Measurements from ENCODE around the gene PTPN23.
A peak's percentile ranks its signal among the peaks of the same experiment; 100 is the strongest.

PTPN23 gene

DNA sequence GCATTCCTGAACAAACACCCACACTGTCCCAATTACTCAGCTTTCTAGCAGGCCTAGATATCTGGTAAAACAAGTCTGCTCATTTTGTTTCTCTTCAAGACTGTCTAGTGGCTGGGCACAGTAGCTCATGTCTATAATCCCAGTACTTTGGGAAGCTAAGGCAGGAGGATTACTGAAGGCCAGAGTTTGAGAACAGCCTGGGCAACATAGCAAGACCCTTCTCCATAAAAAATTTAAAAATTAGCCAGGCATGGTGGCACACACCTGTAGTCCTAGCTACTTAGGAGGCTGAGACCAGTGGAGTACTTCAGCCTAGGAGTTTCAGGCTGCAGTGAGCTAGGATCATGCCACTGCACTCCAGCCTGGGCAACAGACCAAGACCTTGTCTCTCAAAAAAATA lies 6.2 kb upstream of the PTPN23 start:
- no peak for DNase-seq

DNA sequence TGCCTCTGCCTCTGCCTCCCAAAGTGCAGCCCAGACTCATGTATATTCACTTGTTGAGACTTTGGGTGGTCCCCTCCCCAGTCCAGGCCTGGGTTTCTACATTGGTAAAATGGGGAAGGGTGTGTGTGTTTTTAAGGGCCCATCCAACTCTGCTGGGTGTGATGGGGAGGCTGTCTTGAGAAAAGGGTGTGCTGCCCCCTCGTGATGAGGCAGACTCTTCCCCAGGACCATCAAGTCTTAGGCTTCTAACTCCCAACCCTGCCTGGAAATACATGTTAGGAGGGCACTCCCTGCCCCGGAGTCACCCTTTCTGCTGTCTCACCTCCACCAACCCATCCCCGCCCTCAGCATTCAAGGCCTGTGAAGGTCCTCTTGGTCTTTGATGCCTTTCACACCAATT lies 4.4 kb upstream of the PTPN23 start:
- DNase-seq: no peak

DNA sequence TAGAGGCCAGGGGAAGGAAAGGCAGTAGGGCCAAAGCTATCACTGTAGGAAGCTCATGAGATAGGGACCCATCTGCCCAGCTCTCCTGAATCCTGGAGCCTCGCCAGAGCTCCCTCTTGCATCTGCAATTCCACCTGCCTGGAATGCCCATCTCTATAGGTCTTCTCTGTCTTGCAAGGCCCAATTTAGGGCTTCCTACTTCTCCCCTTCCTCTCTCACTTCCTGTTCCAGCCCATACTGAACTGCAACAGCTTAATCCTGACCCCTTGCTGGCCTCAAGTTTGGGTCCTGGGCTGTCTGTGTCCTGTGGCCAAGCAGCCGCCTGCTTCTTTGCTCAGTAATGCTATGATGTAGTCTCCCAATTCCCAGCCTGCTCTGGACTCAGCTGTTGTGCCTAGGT lies 3.6 kb upstream of the PTPN23 start:
- DNase-seq: no peak

DNA sequence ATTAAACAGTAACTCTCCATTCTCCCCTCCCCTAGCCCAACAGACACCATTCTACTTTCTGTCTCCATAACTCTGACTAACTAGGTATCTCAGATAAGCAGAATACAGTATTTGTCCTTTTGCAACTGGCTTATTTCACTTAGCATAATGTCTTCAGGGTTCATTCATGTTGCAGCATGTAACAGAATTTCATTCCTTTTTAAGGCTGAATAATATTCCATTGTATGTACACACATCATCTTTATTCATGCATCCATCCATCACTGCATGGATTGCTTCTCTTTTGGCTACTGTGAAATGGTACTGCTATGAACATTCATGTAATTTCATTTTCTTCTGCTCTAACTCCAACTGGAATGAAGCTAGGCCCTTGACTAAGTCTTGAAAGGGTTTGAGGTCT lies 2.0 kb upstream of the PTPN23 start:
- DNase-seq: no peak

DNA sequence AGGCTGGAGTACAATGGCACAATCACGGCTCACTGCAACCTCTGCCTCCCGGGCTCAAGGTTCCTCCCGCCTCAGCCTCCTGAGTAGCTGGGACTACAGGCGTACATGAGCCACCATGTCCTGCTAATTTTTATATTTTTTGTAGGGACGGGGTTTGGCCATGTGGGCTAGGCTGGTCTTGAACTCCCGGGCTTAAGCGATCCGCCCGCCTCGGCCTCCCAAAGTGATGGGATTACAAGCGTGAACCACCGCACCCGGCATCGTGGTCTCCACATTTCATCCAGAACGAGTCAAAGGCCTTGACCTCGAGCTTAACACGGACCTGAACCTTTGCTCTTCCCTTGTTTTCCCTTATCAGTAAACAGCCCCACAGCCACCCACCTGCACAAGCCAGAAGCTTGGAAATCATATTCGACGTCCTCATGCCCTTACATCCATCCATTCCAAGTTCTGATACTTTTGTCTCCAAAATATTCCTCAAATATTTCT lies 1.4 kb upstream of the PTPN23 start:
- DNase-seq: no peak

DNA sequence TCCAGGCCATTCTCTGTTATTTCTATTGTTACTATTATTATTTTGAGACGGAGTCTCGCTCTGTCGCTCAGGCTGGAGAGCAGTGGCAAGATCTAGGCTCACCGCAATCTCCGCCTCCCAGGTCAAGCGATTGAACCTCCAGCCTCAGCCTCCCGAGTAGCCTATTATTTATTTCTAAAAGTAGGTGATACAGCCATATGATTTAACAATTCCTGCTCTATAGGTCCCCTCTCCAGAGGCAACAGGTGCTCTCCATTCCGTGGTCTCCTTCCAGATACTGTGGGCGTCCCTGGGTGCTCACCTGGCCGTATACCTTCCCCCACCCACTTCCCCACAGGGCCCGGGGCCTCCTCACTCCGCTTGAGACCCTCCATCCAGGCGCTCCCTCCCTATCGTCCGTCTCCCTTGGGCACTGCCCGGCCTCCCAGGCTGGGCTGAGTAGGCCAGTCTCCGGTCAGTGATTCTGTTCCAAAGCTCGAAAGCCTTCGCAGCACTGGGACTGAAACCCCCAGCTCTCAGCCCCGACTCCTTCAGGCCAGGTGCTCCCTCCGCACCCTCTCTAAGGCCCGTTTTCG lies 708 bp upstream of the PTPN23 start:
- no peak for DNase-seq

DNA sequence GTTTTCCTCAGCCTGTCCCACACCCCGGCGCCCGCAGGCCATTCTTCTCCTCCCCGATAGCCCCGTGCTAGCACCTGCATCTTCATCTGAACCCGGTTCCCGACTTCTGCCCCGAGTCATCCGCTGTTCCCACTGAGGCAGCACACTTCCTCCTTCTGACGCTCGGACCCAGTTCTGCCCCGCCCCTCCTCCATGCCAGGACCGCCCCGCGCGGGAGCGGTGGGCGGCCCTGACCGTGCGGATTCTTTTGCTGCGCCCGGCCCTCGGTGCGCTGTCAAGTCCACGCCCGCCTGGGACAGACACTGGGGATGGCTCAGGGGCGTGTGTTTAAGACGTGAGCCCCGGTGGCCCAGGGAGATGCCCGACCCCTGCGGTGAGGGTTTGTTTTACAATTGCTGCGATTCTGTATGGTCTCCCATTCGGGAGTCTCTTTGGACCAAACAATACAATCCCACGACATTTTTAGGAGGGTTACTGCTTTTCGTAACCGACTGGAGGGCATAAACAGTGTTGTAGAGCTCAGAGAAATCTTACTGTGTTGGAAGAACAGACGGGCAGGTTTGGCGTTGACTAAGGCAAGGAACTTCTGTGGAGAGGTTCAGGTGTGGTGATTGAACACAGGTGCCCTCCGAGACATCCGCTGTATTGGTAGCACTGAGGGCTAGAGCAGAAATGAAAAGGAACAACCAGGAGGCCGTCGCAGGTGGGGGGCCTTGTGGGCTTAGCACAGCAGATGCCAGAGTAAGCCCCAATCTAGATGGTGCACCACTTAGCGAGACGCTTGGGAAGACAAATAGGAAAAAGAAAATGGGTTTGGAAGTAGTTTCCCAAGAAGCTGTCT lies 716 bp downstream of the PTPN23 start:
- peak; percentile 90 for DNase-seq

DNA sequence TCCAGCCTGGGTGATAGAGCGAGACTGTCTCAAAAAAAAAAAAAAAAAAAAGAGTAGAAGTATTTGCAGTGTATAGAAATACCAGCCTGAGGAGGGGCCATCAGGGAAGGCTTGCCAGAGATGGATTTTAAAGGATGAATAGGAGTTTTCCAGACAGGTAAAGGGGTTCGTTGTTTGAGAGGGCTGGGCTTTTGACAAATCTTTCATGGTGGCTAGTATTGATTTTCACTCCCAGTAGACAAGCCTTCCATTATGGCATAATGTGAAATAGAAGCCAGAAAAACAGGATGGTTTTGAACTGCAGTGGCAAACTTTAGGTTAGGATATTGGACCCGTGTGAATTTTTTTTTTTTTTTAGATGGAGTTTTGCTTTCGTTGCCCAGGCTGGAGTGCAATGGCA lies 3.6 kb downstream of the PTPN23 start:
- DNase-seq: no peak

DNA sequence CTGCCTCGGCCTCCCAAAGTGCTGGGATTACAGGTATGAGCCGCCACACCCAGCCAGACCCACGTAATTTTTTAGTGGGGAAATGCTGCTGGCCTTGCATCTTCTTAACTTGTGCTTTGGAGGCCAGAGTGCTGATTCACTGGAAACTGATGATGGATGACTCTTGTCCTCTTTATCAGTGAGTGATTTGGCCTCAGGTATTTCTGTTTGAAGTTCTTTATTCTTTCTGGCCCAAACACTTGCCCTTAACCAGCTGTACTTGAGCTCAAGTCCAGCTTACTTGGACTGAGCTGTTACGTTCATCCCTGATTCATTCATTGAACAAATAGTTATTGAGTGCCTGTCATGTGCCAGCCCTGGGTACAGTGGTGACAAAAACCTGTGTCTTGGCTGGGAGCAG lies 4.2 kb downstream of the PTPN23 start:
- DNase-seq: no peak

DNA sequence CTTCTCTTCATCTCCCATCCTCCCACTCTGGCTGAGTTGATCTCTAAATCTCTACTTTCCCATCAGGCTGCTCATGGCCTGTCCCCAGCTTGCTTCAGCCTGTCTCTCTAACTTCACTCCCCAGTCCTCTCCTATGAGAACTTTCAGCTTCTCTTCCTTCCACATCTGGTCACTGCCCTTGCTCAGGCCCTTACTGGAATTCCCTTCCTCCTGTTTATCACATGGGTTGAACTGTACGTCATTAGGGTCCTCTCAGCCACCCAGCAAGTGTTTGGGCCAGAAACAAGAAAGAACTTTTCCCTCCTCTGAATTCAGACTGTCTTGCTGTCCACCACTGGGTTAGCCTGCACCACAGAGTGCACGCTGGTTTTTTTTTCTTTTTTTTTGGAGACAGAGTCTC lies 5.0 kb downstream of the PTPN23 start:
- DNase-seq: no peak

DNA sequence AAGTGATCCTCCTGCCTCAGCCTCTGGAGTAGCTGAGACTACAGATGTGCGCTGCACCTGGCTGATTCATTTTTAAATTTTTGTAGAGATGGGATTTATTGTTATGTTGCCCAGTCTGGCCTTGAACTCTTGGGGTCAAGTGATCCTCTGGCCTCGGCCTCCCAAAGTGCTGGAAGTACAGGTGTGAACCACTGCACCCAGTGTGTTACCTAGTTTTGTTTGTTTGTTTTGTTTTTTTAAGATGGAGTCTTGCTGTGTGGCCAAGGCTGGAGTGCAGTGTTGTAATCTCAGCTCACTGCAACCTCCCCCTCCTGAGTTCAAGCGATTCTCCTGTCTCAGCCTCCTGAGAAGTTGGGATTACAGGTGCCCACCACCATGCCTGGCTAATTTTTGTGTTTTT lies 12.1 kb downstream of the PTPN23 start:
- DNase-seq: no peak

DNA sequence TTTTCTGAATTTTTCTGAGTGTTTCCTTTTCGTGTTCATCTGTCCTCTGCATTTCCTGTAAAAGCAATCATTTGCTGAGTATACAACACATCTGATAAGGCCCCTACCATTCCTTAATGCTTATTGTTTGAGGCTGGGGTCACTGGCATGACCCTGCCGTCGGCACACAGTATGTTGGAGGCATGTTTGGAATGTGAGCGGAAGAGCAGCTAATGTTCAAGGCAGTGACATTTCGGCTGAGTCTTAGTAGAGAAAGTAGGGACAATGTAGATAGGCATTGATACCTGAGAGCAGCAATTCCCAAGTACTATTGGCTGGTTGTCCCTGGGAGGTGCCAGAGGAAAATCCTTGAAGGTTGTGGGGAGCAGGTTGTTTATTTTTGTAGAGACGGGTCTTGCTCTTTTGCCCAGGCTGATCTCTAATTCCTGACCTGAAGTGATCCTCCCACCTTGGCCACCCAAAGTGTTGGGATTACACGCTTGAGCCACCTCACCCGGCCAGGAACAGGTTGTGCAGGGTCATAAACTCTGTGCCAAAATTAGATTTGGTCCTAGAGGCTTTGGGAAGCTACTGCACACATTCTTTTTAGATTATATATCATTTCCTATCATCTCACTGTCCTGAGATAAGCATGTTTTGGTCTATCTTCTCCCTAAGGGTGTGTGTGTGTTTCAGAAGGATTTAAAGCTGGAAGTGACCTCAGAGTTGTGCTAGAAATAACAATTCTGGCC lies 13.5 kb downstream of the PTPN23 start:
- peak; percentile 38 for DNase-seq

DNA sequence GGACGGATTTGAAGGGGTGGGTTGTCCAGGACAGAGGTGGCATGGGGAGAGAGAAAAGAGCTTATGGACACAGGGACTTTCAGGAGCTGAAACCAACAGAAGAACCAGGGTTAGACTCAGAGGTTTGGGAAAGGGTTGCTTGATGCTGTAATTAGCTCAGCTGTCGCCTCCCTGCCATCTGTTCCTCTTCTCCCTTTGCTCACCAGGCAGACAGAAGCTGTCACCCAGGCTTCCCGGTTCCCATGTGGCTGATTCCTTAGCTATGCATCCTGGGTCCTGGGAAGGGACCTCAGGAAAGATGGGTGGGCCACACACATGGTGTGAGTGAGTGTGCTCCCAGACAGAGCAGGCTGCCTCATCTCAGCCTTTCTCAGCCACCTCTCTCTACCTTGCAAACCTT lies 14.1 kb downstream of the PTPN23 start:
- DNase-seq: no peak

DNA sequence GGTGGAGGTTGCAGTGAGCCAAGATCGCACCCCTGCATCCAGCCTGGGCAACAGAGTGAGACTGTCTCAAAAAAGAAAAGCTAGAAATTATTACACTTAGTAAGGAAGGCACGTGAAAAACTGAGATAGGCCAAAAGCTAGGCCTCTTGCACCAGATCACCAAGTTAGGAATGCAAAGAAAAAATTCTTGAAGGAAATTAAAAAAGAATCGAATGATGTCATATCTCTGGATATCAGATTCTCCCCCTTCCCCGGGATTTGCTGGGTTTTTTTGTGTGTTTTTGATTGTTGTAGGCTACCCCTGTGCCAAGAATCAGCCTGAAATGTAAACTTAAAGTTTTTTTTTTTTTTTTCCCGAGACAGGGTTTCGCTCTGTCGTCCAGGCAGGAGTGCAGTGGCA lies 17.4 kb downstream of the PTPN23 start:
- DNase-seq: no peak

DNA sequence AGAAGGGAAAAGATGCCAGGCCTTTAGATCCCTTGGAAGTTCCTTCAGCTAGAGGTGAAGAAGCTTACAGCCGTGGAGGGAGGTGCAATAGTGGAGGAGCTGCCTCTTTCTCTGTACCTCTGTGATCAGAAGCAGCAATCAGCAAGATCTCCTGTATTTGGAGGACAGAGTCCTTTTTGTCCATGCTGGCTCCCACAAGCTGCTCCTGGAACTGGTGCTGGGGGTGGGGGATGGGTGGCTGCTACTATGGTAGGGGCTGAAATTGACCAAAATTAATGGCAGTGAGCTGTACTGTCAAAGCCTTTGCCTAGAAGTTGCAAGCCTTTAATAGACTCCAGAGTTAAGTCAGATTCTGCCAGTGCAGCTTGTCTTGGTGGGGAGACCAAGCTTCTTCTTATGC lies 18.2 kb downstream of the PTPN23 start:
- DNase-seq: no peak

DNA sequence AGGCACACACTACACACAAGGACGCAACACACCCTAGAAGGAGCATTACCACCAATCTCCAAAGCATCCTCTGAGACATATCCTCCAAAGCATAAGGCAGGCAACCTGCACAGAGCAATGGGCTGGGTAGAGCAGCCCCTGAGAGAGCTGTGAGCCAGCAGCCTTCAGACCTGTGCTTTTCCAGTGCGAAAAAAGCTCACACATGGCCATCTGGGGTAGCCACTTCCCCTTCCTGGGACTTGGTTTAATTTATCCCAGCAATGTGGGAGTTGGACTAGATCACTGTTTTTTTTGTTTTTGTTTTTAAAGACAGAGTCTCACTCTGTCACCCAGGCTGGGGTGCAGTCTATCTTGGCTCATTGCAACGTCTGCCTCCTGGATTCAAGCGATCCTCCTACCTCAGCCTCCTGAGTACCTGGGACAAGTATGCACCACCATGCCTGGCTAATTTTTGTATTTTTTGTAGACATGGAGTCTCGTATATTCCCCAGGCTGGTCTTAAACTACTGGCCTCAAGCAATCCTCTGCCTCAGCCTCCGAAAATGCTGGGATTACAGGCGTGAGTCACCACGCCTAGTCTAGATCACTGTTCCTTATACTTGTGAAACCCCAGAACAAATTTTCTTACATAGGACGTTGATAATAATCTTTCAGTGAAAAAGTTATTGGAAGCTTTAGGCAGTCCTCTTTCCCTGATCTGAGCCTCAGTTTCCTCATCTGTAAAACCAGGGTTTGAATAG lies 18.9 kb downstream of the PTPN23 start:
- DNase-seq: no peak

DNA sequence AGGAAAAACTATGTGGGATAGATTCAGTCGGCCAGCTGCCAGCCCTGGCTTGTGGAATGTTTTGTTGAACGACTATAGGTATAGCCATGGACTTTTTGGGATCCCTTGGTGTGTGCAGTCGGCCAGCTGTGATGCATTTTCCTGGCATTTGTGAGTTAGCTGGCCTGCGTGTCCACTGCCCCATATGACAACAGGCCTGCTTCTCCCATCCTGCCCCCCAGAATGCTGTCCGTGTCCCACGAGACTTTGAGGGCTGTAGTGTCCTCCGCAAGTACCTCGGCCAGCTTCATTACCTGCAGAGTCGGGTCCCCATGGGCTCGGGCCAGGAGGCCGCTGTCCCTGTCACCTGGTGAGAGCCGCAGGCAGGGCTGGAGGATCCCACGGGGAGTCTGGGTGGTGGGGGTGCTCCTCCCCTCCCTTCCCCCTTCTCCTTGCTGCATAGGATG lies 23.6 kb downstream of the PTPN23 start:
- peak; percentile 41 for DNase-seq

DNA sequence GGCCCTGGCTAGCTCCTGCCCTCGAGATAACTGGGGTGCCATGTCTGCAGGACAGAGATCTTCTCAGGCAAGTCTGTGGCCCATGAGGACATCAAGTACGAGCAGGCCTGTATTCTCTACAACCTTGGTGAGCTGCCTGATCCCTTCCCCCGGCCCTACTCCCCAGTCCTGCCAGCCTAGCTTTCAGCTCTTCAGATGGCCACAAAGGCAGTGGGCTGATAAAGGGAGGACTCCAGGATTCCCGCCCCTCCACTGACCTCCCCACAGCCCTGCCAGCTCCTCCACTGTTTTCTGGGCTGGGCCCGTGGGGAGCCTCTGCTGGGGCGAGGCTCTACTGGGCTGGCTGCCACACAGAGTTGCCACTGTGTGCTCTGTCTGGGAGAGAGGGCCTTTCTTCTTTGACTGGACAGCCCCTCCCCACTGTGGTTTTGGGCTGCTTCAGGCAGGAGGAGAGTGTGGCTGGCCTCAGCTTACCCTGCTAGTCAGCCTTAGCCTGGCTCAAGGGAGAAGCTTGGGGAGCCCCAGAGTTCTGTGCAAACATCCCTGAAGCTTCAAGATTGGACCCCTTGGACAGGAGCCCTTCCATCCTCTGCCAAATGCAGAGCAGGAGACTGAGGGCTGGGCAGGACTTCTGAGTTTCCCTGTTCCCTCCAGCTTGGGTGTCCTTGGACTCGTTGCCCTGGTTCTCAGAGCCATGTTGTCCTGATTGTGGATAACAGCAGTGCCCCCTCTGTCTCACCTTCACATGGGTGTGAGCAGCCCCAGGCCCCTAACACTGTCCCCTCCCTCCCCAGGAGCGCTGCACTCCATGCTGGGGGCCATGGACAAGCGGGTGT lies 24.4 kb downstream of the PTPN23 start:
- DNase-seq: peak; percentile 48

DNA sequence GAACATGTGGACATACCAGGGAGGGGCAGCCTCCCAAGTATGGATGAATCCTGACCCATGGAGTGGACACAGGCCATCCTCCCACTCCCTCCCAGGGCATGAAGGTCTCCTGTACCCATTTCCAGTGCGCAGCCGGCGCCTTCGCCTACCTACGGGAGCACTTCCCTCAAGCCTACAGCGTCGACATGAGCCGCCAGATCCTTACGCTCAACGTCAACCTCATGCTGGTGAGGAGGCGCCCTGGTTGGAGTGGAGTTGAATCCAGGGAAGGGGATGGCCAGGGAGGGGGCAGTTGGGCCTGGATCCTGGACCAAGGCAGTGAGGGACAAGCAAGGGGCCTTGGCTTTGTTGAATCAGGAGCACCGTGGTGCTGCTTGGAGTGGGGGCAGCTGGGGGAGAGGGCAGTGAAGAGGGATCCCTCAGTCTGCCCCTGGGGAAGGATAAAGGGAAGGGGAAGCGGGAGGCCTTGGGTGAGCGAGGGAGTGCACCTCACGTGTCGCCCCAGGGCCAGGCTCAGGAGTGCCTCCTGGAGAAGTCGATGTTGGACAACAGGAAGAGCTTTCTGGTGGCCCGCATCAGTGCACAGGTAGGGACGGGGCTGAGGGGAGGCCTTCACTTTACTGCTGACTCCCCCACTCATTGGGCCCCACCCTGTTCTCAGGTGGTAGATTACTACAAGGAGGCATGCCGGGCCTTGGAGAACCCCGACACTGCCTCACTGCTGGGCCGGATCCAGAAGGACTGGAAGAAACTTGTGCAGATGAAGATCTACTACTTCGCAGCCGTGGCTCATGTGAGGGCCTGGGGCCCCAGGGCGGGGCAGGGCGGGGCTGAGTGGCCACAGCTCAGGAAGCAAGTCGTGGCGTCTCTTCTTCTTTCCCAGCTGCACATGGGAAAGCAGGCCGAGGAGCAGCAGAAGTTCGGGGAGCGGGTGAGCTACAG lies 25.3 kb downstream of the PTPN23 start:
- no peak for DNase-seq

DNA sequence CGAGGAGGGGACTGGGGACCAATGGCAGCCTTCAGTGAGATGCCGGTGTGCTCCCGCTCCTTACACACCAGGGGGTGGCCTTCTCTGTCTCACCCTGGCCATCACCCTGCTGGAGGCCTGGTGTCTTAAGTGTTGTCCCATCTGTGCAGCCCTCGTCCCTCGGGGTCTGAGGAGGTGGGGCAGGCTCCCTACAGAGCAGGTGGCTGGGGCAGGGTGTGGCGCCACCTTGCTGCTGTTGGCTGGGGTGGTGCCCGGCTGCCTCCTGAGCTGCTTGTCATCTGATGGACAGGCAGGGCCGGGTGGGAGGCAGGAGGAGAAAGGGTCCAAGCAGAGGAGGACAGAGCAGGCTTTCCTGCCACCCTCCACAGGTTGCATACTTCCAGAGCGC lies 25.9 kb downstream of the PTPN23 start:
- DNase-seq: no peak

DNA sequence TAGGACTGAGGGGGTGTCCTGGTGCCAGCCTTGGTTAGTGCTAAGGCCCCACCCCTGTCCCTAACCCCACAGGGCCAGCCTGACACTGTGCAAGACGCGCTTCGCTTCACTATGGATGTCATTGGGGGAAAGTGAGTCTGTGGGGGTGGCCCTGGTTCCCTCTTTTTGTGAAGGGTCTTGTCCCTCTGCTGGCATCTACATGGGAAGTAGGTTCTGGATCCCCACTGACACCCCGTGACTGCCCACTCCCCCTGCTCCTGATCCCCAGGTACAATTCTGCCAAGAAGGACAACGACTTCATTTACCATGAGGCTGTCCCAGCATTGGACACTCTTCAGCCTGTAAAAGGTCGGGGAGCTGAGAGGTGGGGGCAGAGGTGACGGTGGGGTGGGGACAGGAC lies 26.4 kb downstream of the PTPN23 start:
- no peak for DNase-seq
